Fibroblast of skin of back (primary cell): ENCODE results near the gene IKZF3.
"Not testable (repeated sequence)": the region's sequence is repeated elsewhere in the genome, so short reads cannot be mapped to it uniquely, and the experiment has no call there.

Experiments used
- DNase-seq: peaks from one replicate; pipeline ENCODE4 v3.0.0-alpha.2; 2013

IKZF3 gene

GRCh38 chr17:39855911-39856649 lies 8.0 kb downstream of the IKZF3 start:
- DNase-seq, result not testable (repeated sequence)

GRCh38 chr17:39854909-39855308 lies 9.2 kb downstream of the IKZF3 start:
- DNase-seq, result no peak

- no peak for DNase-seq
Observed at GRCh38 chr17:39852239-39852638, 11.9 kb downstream of the IKZF3 start.

- not testable (repeated sequence) for DNase-seq
Observed at GRCh38 chr17:39850186-39850585, 13.9 kb downstream of the IKZF3 start.

- DNase-seq, result no peak
Observed at GRCh38 chr17:39848600-39848999, 15.5 kb downstream of the IKZF3 start.

GRCh38 chr17:39846205-39846604 lies 17.9 kb downstream of the IKZF3 start:
- no peak for DNase-seq

GRCh38 chr17:39845052-39845846 lies 18.9 kb downstream of the IKZF3 start:
- no peak for DNase-seq

GRCh38 chr17:39841134-39841683 lies 22.9 kb downstream of the IKZF3 start:
- DNase-seq, result no peak

- no peak for DNase-seq
Observed at GRCh38 chr17:39838784-39839183, 25.3 kb downstream of the IKZF3 start.

GRCh38 chr17:39838057-39838456 lies 26.1 kb downstream of the IKZF3 start:
- no peak for DNase-seq

- DNase-seq, result no peak
Observed at GRCh38 chr17:39836117-39836516, 28.0 kb downstream of the IKZF3 start.

- DNase-seq, result no peak
Observed at GRCh38 chr17:39835038-39835786, 28.9 kb downstream of the IKZF3 start.

- no peak for DNase-seq
Observed at GRCh38 chr17:39834017-39834416, 30.1 kb downstream of the IKZF3 start.

GRCh38 chr17:39831588-39831987 lies 32.5 kb downstream of the IKZF3 start:
- DNase-seq, result no peak

- no peak for DNase-seq
Observed at GRCh38 chr17:39828443-39828842, 35.7 kb downstream of the IKZF3 start.

- DNase-seq, result no peak
Observed at GRCh38 chr17:39826334-39826733, 37.8 kb downstream of the IKZF3 start.

- no peak for DNase-seq
Observed at GRCh38 chr17:39823407-39824054, 40.6 kb downstream of the IKZF3 start.

GRCh38 chr17:39822051-39822451 lies 42.1 kb downstream of the IKZF3 start:
- DNase-seq, result no peak

- DNase-seq, result no peak
Observed at GRCh38 chr17:39820987-39821386, 43.1 kb downstream of the IKZF3 start.

- DNase-seq, result no peak
Observed at GRCh38 chr17:39820541-39820940, 43.6 kb downstream of the IKZF3 start.

- DNase-seq, result no peak
Observed at GRCh38 chr17:39818358-39819000, 45.6 kb downstream of the IKZF3 start.

GRCh38 chr17:39816272-39816671 lies 47.8 kb downstream of the IKZF3 start:
- no peak for DNase-seq
